Coronary artery (tissue), 2 donors: ENCODE results near the gene UNC13D.

Experiments used
- DNase-seq: peaks from one replicate; pipeline ENCODE4 v3.0.0-alpha.2; 2017; ENCODE audit warnings: low spot score
- H3K27ac ChIP-seq, 2 donors: fragments of 200-600 bp; sonication (generic); one replicate each; pipeline ENCODE4 v1.5.1; 2016 to 2019
- H3K4me3 ChIP-seq: fragments of 200-600 bp; sonication (generic); 2 replicates; pipeline ENCODE4 v1.5.1; 2016; ENCODE audit warnings: mild to moderate bottlenecking, moderate library complexity
- CTCF ChIP-seq: fragments of 200-600 bp; sonication (generic); IDR thresholded peaks from one replicate; pipeline ENCODE4 v1.5.1; 2019; ENCODE audit warnings: antibody characterized with exemption

The UNC13D gene

GRCh38 chr17:75834279-75834920 lies 9.8 kb downstream of the UNC13D start:
- no peak for TF ChIP-seq CTCF
- H3K4me3 ChIP-seq: no peak overlapping the region
- no peak for DNase-seq
- no peak overlapping the region for H3K27ac ChIP-seq

GRCh38 chr17:75832652-75833400 lies 11.4 kb downstream of the UNC13D start:
- H3K27ac ChIP-seq: peak overlapping the region; percentile 20 to 56
- no peak overlapping the region for H3K4me3 ChIP-seq
- no peak for TF ChIP-seq CTCF
- no peak for DNase-seq

- no peak for TF ChIP-seq CTCF
- DNase-seq: no peak
- no peak overlapping the region for H3K4me3 ChIP-seq
- peak overlapping the region; percentile 20 to 56 for H3K27ac ChIP-seq
These were observed 12.0 kb downstream of the UNC13D start for GRCh38 chr17:75832164-75832651.

- no peak for DNase-seq
- TF ChIP-seq CTCF: no peak
- Histone ChIP-seq H3K27ac (no peak overlapping the region), H3K4me3 (no peak overlapping the region)
These were observed 13.1 kb downstream of the UNC13D start for GRCh38 chr17:75831032-75831571.

GRCh38 chr17:75830164-75831031 lies 13.8 kb downstream of the UNC13D start:
- DNase-seq: no peak
- no peak for TF ChIP-seq CTCF

GRCh38 chr17:75829747-75830146 lies 14.5 kb downstream of the UNC13D start:
- no peak for TF ChIP-seq CTCF
- H3K4me3 ChIP-seq: no peak overlapping the region
- H3K27ac ChIP-seq: no peak overlapping the region
- no peak for DNase-seq

More at GRCh38 chr17:75830164-75831031, 13.8 kb downstream of the UNC13D start:
- Histone ChIP-seq H3K4me3 (no peak overlapping the region), H3K27ac (no peak overlapping the region)
